Measurements from ENCODE around the gene CACNA1H.
"Not testable (repeated sequence)": the region's sequence is repeated elsewhere in the genome, so short reads cannot be mapped to it uniquely, and the experiment has no call there.

The CACNA1H gene

DNA sequence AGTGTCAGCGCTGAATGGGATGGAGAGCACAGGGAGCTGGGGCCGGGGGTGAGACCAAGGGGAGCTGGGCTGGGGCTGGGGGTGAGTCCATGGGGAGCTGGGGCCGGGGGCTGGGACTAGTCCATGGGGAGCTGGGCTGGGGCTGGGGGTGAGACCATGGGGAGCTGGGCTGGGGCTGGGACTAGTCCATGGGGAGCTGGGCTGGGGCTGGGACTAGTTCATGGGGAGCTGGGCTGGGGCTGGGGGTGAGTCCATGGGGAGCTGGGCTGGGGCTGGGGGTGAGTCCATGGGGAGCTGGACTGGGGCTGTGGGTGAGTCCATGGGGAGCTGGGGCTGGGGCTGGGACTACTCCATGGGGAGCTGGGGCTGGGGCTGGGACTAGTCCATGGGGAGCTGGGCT lies 101.9 kb downstream of the CACNA1H start:
- H3K4me3 ChIP-seq (ENCODE audit: low read depth, low read length); H3K4me1 ChIP-seq (ENCODE audit: control insufficient read depth, insufficient read depth, low read length); H3K36me3 ChIP-seq (ENCODE audit: control insufficient read depth, insufficient read depth, low read length); H3K9ac ChIP-seq (ENCODE audit: low read length); H3K9me3 ChIP-seq (ENCODE audit: control insufficient read depth, insufficient read depth, low read depth, low read length); H3K27ac ChIP-seq (ENCODE audit: low read depth, low read length): not testable (repeated sequence)
- H3K27me3 ChIP-seq (ENCODE audit: control insufficient read depth, insufficient read depth, low read length), result peaks cover 39% of the 10 kb centered on the region

DNA sequence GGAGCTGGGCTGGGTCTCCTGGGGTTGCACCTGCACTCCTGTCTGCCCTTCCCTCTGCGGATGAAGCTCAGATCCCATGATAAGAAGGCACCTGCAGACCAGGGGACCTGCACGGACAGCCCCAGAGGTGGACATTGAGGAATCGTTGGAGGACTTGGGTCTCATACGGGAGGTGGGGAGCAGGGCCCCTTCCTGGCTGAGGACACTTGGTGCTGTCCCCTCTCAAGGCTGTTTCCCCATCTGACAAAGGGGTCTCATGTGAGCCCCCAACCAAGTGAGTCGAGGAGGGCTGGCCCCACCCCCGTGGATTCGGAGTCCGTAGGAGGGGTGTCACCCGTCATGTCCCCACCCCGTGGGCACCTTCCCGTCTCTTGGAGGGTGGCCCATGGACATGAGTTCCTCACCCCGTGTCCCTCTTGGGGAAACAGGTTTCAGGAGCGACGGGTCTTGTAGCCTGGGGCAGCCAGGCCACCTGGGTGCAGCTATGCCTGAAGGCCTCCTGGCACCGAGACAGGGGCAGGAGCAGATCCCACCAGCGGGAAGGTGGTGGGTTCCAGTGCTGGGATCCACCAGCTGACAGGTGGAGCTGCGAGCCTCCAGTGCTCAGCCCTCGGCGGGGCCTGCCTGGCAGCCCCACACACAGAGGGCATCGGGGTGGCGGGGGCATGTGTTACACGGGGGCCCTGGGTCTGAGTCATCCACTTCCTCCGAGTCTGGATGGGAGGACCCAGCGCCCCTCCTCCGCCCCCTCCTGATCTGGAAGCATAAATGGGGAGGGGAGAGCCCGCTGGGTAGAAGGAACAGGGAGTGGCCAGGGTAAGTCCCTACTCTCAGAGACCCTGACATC lies 102.6 kb downstream of the CACNA1H start, which contains the start of gene TPSD1:
Gene TPSD1, plus strand, starts transcription at position 794 of the 847 bp plus-strand sequence. CDS start 212 bp downstream, outside the sequence.
- H3K27ac ChIP-seq (ENCODE audit: low read depth, low read length), result not testable (repeated sequence)
- H3K27me3 ChIP-seq (ENCODE audit: control insufficient read depth, insufficient read depth, low read length), result peaks cover 46% of the 10 kb centered on the region

DNA sequence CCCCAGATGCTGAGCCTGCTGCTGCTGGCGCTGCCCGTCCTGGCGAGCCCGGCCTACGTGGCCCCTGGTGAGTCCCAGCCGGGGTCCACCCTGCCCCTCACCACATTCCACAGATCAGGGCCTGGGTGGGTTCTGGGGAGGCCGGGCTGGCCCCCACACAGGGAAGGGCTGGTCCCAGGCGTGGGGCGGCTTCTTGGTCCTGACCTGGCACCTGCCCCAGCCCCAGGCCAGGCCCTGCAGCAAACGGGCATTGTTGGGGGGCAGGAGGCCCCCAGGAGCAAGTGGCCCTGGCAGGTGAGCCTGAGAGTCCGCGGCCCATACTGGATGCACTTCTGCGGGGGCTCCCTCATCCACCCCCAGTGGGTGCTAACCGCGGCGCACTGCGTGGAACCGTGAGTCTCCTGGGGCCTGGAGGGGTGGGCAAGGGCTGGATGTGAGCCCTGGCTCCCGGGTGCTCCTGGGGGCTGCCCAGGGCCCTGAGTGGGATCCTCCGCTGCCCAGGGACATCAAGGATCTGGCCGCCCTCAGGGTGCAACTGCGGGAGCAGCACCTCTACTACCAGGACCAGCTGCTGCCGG lies 103.5 kb downstream of the CACNA1H start:
- H3K27ac ChIP-seq (ENCODE audit: low read depth, low read length); H3K4me1 ChIP-seq (ENCODE audit: control insufficient read depth, insufficient read depth, low read length); H3K4me3 ChIP-seq (ENCODE audit: low read depth, low read length); H3K36me3 ChIP-seq (ENCODE audit: control insufficient read depth, insufficient read depth, low read length); H3K9ac ChIP-seq (ENCODE audit: low read length); H3K9me3 ChIP-seq (ENCODE audit: control insufficient read depth, insufficient read depth, low read depth, low read length): not testable (repeated sequence)
- H3K27me3 ChIP-seq (ENCODE audit: control insufficient read depth, insufficient read depth, low read length), result peaks cover 55% of the 10 kb centered on the region

More for the DNA sequence above, 102.6 kb downstream of the CACNA1H start, which contains the start of gene TPSD1:
- H3K4me1 ChIP-seq (ENCODE audit: control insufficient read depth, insufficient read depth, low read length); H3K4me3 ChIP-seq (ENCODE audit: low read depth, low read length); H3K36me3 ChIP-seq (ENCODE audit: control insufficient read depth, insufficient read depth, low read length); H3K9me3 ChIP-seq (ENCODE audit: control insufficient read depth, insufficient read depth, low read depth, low read length); H3K9ac ChIP-seq (ENCODE audit: low read length): not testable (repeated sequence)

DNA sequence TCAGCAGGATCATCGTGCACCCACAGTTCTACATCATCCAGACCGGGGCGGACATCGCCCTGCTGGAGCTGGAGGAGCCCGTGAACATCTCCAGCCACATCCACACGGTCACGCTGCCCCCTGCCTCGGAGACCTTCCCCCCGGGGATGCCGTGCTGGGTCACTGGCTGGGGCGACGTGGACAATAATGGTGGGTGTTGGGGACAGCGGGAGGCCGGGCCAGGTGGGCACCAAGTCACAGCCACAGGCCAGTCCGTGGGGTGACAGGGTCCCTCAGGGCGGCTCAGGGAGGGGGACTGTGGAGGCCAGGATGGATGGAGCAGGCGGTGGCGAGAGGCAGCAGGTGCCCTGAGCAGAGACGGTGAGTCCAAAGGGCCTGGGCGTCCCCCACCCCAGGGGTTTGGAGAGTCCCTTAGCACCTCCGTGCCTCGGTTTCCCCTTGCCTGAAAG lies 104.0 kb downstream of the CACNA1H start:
- Histone ChIP-seq H3K4me1 (ENCODE audit: control insufficient read depth, insufficient read depth, low read length) (peaks cover 3% of the 10 kb centered on the region; the same call in 1 of the 2 replicates), H3K36me3 (ENCODE audit: control insufficient read depth, insufficient read depth, low read length) (no peaks in the 10 kb centered on the region), H3K4me3 (ENCODE audit: low read depth, low read length) (no peak overlapping the region), H3K9ac (ENCODE audit: low read length) (no peak overlapping the region), H3K27ac (ENCODE audit: low read depth, low read length) (no peak overlapping the region), H3K9me3 (ENCODE audit: control insufficient read depth, insufficient read depth, low read depth, low read length) (no peaks in the 10 kb centered on the region), H3K27me3 (ENCODE audit: control insufficient read depth, insufficient read depth, low read length) (peaks cover 60% of the 10 kb centered on the region)

DNA sequence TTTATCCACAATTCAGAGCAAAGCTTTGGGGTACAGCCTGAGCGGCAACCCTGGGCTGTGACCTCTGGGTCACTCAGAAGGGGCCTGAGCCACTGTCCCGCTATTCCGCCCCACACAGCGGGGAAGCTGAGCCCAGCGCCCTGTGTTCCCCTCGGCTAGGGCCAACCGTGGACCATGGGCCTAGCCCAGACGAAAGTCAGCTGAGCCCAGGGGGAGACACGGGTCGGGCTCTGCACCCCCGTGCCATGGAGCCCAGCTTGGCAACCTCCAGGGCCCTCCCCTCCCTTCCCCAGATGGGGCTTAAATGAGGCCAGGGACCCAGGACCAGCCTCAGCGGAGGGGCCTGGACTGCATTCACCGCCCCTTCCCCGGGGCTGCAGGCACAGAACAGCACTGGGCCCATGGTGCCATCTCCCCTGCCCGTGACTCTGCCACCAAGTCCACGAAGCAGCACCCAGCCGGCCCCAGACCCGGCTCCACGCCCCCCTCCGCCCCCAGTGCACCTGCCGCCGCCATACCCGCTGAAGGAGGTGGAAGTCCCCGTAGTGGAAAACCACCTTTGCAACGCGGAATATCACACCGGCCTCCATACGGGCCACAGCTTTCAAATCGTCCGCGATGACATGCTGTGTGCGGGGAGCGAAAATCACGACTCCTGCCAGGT lies 104.8 kb downstream of the CACNA1H start:
- Histone ChIP-seq H3K36me3 (ENCODE audit: control insufficient read depth, insufficient read depth, low read length) (no peaks in the 10 kb centered on the region), H3K27me3 (ENCODE audit: control insufficient read depth, insufficient read depth, low read length) (peaks cover 68% of the 10 kb centered on the region), H3K9ac (ENCODE audit: low read length) (no peak overlapping the region), H3K4me1 (ENCODE audit: control insufficient read depth, insufficient read depth, low read length) (peaks cover 3% of the 10 kb centered on the region; the same call in 1 of the 2 replicates), H3K27ac (ENCODE audit: low read depth, low read length) (no peak overlapping the region), H3K9me3 (ENCODE audit: control insufficient read depth, insufficient read depth, low read depth, low read length) (no peaks in the 10 kb centered on the region), H3K4me3 (ENCODE audit: low read depth, low read length) (no peak overlapping the region)

DNA sequence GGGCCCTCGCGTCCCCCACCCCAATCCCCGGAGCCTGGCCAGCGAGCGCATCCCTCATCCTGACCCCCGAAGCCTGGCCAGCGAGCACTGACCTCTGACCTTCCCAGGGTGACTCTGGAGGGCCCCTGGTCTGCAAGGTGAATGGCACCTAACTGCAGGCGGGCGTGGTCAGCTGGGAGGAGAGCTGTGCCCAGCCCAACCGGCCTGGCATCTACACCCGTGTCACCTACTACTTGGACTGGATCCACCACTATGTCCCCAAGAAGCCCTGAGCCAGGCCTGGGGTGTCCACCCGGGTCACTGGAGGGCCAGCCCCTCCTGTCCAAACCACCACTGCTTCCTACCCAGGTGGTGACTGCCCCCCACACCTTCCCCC lies 105.3 kb downstream of the CACNA1H start:
- no peaks in the 10 kb centered on the region for H3K9me3 ChIP-seq (ENCODE audit: control insufficient read depth, insufficient read depth, low read depth, low read length)
- peaks cover 70% of the 10 kb centered on the region for H3K27me3 ChIP-seq (ENCODE audit: control insufficient read depth, insufficient read depth, low read length)
- peaks cover 3% of the 10 kb centered on the region; the same call in 1 of the 2 replicates for H3K4me1 ChIP-seq (ENCODE audit: control insufficient read depth, insufficient read depth, low read length)
- H3K9ac ChIP-seq (ENCODE audit: low read length), result no peak overlapping the region
- no peak overlapping the region for H3K4me3 ChIP-seq (ENCODE audit: low read depth, low read length)
- no peak overlapping the region for H3K27ac ChIP-seq (ENCODE audit: low read depth, low read length)
- H3K36me3 ChIP-seq (ENCODE audit: control insufficient read depth, insufficient read depth, low read length), result no peaks in the 10 kb centered on the region

DNA sequence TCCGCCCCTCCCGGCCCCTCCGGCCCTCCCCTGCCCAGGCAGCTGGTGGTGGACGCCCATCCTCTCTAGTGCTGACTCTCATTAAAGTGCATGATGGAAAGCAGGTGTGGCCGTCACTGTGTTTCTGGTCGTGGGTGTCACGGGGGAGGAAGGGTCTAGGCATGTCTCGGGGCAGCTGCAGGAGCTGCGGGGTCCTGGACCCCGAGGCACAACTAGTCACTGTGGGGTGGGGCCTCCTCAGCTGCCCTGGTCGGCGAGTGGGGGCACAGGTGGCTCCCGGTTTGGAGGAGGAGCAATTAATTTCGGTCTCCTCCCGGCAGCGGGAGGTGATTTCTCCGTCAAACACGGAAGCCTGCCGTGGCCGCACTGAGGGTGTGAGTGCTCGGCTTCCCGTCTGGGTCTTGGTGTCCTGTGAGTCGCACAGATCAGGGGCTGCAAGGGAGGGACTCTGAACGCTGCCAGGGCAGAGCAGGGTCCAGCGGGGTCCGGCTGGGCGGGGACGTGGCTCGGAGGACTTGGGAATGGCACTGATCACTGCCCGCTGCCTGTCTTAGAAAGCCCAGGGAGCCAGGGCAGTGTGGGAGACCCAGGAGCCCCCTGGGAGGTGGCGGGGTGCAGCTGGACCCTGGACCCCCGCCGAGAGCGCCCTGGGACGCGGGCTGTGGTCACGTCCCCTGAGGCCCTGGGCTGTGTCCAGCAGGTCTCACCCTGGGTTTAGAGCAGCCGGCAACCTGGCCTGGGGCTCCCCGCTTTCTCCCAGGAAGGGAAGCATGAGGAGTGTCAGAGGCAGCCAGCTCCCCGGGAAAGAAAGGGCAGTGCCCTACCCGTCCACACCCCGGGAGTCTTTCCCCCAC lies 106.2 kb downstream of the CACNA1H start:
- Histone ChIP-seq H3K9ac (ENCODE audit: low read length) (no peak overlapping the region), H3K27ac (ENCODE audit: low read depth, low read length) (no peak overlapping the region), H3K27me3 (ENCODE audit: control insufficient read depth, insufficient read depth, low read length) (peaks cover 68% of the 10 kb centered on the region)

DNA sequence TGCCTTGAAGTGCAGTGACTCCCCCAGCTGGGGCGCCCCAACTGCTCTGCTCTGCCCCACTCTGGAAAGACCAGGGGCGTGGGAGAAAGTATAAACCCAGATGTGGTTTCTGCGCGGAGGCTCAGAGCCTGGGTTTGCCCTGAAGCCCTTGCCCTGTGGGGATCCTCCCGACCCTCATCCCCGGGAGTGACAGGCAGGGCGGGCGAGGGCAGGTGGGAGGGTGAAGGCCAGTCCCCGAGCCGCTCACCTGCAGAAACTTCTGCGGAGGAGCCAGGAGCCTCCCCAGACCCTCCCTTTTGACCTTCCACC lies 106.8 kb downstream of the CACNA1H start:
- Histone ChIP-seq H3K9me3 (ENCODE audit: control insufficient read depth, insufficient read depth, low read depth, low read length) (peaks cover 3% of the 10 kb centered on the region; the same call in 1 of the 2 replicates), H3K4me3 (ENCODE audit: low read depth, low read length) (no peak overlapping the region), H3K36me3 (ENCODE audit: control insufficient read depth, insufficient read depth, low read length) (no peaks in the 10 kb centered on the region), H3K9ac (ENCODE audit: low read length) (no peak overlapping the region), H3K4me1 (ENCODE audit: control insufficient read depth, insufficient read depth, low read length) (peaks cover 3% of the 10 kb centered on the region; the same call in 1 of the 2 replicates), H3K27me3 (ENCODE audit: control insufficient read depth, insufficient read depth, low read length) (peaks cover 68% of the 10 kb centered on the region), H3K27ac (ENCODE audit: low read depth, low read length) (no peak overlapping the region)

More for the DNA sequence above, 106.2 kb downstream of the CACNA1H start:
- H3K9me3 ChIP-seq (ENCODE audit: control insufficient read depth, insufficient read depth, low read depth, low read length), result no peaks in the 10 kb centered on the region
- no peaks in the 10 kb centered on the region for H3K36me3 ChIP-seq (ENCODE audit: control insufficient read depth, insufficient read depth, low read length)
- peaks cover 3% of the 10 kb centered on the region; the same call in 1 of the 2 replicates for H3K4me1 ChIP-seq (ENCODE audit: control insufficient read depth, insufficient read depth, low read length)
- H3K4me3 ChIP-seq (ENCODE audit: low read depth, low read length), result no peak overlapping the region

DNA sequence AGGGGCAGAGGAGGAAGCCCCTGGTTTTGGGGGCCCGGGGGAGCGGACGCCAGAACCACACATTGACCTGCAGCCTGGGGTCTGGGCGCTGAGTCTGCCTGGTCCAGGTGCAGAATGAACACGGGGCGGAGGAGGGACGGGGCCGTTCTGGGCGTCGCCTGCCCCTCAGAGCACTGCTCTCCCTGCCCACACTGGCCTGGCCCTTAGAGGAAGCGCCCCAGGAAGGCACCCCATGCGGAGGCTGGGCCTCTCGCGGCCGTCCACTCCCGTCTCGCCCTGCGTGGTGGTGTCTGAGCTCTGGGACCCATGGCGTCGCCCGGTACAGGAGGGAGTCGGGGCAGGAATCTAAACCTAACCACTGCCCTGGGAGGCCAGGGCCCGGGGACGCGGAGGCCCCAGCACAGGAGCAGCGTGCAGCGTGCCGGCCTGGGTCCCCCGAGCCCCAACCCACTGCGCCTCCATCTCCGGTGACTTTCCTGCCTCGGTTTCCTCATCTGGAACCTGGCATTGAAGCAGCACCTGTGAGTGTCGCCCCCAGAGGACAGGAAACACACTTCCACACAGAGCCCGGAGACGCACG lies 107.3 kb downstream of the CACNA1H start:
- H3K4me1 ChIP-seq (ENCODE audit: control insufficient read depth, insufficient read depth, low read length), result peaks cover 3% of the 10 kb centered on the region; the same call in 1 of the 2 replicates
- H3K4me3 ChIP-seq (ENCODE audit: low read depth, low read length), result no peak overlapping the region
- H3K9me3 ChIP-seq (ENCODE audit: control insufficient read depth, insufficient read depth, low read depth, low read length), result peaks cover 7% of the 10 kb centered on the region; the same call in 1 of the 2 replicates
- peaks cover 68% of the 10 kb centered on the region for H3K27me3 ChIP-seq (ENCODE audit: control insufficient read depth, insufficient read depth, low read length)
- no peak overlapping the region for H3K27ac ChIP-seq (ENCODE audit: low read depth, low read length)
- H3K9ac ChIP-seq (ENCODE audit: low read length), result no peak overlapping the region
- no peaks in the 10 kb centered on the region for H3K36me3 ChIP-seq (ENCODE audit: control insufficient read depth, insufficient read depth, low read length)
